ENCODE results near the gene PFKP. TPM values are rescaled to one million over a fixed set of nuclear protein-coding genes. Genes with fewer than 3 reads are reported as not detected.
A peak's percentile ranks its signal among the peaks of the same experiment; 100 is the strongest.

The PFKP gene
- total RNA-seq, 2 donors from 2014 or later = 76.9 to 106 TPM

DNA sequence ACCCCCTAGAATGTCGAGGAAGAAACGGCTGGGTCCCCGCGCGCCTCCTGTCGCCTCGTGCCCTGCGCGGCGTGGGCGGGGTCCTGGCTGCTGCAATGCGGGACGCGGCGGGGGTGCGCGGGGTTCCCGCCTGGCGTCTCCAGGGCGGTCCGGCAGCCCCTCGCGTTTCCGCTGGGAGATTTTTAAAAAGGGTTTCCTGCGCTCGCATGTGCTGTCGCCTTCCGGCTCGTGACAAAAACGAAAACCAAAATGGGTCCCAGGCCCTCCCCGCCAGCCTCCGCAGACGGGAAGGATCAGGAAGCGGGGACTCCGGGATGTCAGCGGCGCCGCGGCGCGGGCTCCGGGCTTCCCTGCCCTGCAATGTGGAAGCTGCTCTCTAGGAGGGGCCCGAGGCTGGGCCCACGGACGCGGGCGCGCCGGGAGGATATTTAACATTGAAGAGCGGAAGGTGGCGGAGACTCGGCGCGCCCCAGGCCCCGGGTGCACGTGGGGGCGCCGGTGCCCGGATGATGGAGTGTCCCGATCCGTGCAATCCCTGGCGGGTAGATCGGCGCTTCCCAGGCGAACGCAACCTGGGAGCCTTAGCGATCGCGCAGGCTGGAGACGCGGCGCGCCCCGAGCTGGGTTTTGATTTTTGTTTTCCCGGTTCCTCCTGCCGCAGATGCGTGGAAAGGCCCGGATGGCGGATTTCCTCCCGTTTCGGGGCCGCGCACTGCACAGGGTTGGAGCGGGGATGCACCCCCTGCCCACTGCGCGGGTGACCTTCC, 1.0 kb downstream of the PFKP start:
- no peaks in the 10 kb centered on the region for H3K9me3 ChIP-seq (ENCODE audit: control insufficient read depth, low read length, poor library complexity, severe bottlenecking)
- peak overlapping the region; percentile 97 for H3K4me3 Mint-ChIP-seq
- H3K36me3 Mint-ChIP-seq (ENCODE audit: low read depth) = peaks cover 2% of the 10 kb centered on the region
- H3K27ac Mint-ChIP-seq = peak overlapping the region; percentile 68
- ATAC-seq = peak; percentile 56
- no peaks in the 10 kb centered on the region for H3K27me3 Mint-ChIP-seq
- DNase-seq = peak; percentile 17 to 46 (median 44)
- H3K4me1 Mint-ChIP-seq = peaks cover 31% of the 10 kb centered on the region

DNA sequence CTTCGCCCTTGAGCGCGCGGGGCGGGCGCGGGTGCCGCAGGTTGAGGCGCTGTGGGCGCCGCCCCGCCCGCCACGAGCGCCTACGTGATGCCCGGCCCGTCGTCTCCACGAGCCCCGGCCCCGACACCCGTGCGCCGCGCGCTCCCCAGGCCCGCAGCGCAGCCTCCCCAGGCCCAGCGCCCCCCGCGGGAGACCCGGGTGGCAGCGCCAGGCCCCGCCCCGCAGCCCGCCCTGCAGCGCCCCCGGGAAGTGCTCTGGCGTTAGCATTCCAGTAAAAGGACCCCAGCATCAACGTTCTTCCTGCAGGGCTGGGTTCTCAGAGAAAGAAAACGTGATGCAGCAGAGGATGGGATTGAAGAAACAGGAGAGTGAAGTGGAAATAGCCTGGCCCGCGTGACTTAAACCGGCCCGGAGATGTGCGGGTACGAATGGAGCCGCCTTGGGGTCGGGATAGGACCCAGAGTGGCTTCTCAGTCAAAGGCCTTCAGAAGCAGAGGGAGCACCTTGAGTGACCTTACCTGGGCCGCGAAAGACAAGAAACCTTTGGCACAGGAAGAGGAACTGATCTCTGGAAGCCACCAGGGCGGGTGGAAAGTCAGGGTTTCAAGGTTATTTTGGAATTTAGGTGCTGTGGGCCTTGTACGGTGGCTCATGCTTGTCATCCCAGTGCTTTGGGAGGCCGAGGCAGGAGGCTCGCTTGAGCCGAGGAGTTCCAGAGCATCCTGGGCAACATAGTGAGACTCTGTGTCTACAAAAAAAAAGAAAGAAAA, 1.8 kb downstream of the PFKP start:
- peak overlapping the region; percentile 97 for H3K4me3 Mint-ChIP-seq
- H3K4me1 Mint-ChIP-seq = peaks cover 38% of the 10 kb centered on the region
- no peaks in the 10 kb centered on the region for H3K9me3 ChIP-seq (ENCODE audit: control insufficient read depth, low read length, poor library complexity, severe bottlenecking)
- H3K36me3 Mint-ChIP-seq (ENCODE audit: low read depth) = peaks cover 2% of the 10 kb centered on the region
- ATAC-seq = peak; percentile 39
- no peak overlapping the region for H3K27ac Mint-ChIP-seq
- H3K27me3 Mint-ChIP-seq = no peaks in the 10 kb centered on the region
- peak in 1 of 3 donors; percentile 22 for DNase-seq

DNA sequence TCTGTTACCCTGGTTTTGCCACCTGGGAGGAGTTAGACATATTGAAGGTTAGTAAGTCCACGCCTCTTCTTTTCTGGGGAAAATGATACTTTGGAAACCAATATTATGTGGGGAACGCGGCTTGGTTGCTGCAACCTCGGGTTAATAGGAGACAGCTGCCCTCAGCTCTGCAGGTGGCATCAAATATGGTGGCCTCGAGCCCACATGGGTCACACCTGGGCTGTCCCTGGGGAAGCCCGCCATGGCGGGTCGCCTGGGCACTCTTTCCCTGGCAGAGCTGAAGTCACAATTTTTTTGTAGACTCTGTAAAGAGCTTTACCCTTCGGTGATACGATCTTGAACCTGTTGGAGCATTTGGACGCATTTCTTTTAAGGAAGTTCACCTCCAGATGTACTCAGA, 2.5 kb downstream of the PFKP start:
- ATAC-seq (no peak), DNase-seq (no peak)
- Mint-ChIP-seq H3K27ac (peak overlapping the region; percentile 60), H3K27me3 (no peaks in the 10 kb centered on the region), H3K4me3 (peak overlapping the region; percentile 97), H3K4me1 (peaks cover 42% of the 10 kb centered on the region), H3K36me3 (ENCODE audit: low read depth) (peaks cover 2% of the 10 kb centered on the region)
- H3K9me3 ChIP-seq (ENCODE audit: control insufficient read depth, low read length, poor library complexity, severe bottlenecking) = no peaks in the 10 kb centered on the region

DNA sequence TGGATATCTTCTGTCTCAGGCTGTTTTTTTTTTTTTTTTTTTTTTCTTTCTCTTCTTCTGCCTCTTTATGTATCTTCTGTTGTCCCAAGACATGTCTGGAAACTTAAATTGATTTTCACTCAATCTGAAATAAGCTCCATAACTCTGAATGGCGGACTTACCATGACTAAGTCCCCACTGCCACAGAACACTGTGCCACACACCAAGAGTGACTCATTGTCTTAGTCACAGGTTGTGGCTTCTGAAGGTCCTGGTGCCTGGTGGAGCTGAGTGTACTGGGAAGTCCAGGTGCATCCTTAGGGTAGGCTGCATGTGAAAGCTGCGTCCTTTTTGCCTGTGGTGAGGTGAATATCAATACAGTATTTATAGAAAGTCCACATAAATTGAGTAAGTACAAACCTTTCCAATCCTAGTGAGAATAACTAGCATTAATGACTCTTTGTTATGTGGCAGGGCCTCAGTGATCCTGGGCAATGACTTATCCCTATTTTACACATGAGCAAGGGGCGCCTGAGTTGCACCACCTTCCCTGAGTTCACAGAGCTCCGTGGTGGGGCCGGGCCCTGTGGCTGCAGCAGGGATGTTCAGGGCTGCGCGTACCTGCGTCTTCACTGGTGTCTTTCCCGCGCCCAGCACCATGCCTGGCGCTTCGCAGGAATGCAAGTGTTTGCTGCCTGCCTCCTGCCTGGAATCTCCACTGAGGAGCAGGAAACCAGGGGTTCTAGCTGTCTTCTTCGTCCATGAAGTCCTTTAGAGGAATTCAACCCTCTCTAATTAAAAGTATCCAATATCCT, 4.3 kb downstream of the PFKP start:
- peak overlapping the region; percentile 50 for H3K4me3 Mint-ChIP-seq
- H3K36me3 Mint-ChIP-seq (ENCODE audit: low read depth) = peaks cover 2% of the 10 kb centered on the region
- peaks cover 47% of the 10 kb centered on the region for H3K4me1 Mint-ChIP-seq
- peak overlapping the region; percentile 54 for H3K27ac Mint-ChIP-seq
- DNase-seq = no peak
- no peaks in the 10 kb centered on the region for H3K27me3 Mint-ChIP-seq
- no peak for ATAC-seq
- no peaks in the 10 kb centered on the region for H3K9me3 ChIP-seq (ENCODE audit: control insufficient read depth, low read length, poor library complexity, severe bottlenecking)

DNA sequence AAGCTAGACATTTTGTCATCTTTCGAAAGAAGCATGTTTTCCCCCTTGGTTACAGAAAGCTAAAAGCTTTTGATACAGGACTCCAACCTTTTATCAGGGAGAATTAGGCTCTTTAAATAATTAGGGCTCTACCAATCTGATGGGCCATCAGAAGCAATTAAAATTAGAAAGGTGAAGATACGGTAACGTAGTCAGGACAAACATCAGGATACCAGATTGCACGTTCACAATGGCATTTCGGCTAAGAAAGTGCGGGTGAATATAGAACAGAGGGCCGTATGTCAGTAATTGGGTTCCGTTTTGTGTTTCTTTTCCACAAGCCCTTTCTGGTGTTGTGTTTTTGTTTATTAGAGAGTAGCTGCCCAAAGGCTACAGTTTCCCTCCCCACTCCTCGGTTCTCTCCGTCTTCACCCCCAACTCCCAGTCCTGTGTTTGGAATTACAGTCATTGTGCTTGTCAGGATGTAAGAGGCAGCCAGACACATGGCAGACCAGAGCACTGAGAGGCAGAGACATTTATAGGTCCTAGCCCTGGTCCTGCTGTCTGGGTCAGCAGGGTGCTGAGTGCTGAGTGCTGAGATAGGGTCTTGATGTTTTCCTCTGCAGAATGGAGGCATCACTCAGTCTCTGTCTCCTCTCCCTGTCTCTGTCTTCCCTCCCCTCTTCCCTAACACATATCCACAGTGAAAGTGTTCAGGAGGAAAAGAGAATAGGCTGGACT, 5.5 kb downstream of the PFKP start:
- peaks cover 50% of the 10 kb centered on the region for H3K4me1 Mint-ChIP-seq
- no peak overlapping the region for H3K4me3 Mint-ChIP-seq
- peaks cover 2% of the 10 kb centered on the region for H3K36me3 Mint-ChIP-seq (ENCODE audit: low read depth)
- H3K27me3 Mint-ChIP-seq = no peaks in the 10 kb centered on the region
- ATAC-seq (no peak), DNase-seq (no peak)
- H3K27ac Mint-ChIP-seq = peak overlapping the region; percentile 29
- H3K9me3 ChIP-seq (ENCODE audit: control insufficient read depth, low read length, poor library complexity, severe bottlenecking) = no peaks in the 10 kb centered on the region

DNA sequence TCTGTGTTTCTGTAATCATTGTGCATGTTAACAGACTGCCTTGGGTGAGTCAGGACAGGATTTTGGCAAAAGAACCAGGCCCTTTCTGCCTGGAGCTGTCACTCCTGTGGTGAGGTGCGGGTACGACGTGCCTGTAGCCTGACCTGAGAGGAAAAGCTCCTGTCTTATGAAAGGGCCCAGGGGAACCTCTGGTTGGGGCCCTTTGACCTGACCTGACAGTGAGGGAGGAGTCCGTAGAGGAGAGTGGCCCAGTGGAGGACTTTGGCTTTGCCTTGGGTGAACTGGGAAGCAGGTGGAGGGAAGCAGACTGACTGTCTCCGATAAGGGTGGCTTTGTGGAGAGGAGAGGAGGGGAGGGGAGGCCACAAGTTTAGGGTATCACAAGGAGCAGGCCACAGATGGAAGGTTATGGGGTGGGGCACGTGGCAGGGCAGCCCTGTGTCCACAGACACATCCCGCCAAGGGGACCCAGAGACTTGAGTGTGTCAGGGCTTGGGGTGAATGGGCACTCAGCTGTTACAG, 6.9 kb downstream of the PFKP start:
- DNase-seq (no peak), ATAC-seq (no peak)
- Mint-ChIP-seq H3K4me3 (peak overlapping the region; percentile 31), H3K27ac (peak overlapping the region; percentile 29), H3K27me3 (no peaks in the 10 kb centered on the region), H3K4me1 (peaks cover 47% of the 10 kb centered on the region), H3K36me3 (ENCODE audit: low read depth) (no peaks in the 10 kb centered on the region)
- no peaks in the 10 kb centered on the region for H3K9me3 ChIP-seq (ENCODE audit: control insufficient read depth, low read length, poor library complexity, severe bottlenecking)

DNA sequence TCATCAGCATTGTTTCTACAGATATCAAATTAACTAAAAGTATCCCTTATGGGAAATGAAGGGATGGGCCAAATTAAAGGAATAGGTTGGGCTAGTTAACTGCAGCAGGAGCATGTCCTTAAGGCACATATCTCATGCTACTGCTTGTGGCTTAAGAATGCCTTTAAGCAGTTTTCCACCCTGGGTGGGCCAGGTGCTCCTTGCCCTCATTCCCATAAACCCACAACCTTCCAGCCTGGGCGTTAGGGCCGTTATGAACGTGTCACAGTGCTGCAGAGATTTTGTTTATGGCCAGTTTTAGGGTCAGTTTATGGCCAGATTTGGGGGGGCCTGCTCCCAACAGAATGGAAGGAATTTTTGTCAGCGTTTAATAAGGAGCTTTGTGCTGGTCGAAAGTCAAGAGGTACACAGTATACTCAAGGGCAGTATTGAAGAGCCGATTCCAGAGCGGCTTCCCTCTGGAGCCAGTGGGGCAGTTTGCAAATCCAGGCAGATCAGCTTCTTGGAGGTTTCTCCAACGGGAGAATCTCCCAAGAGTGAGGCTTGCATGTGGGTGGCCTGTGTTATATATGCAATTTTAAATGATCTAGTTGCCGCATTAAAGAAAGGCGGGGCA, 7.7 kb downstream of the PFKP start:
- no peaks in the 10 kb centered on the region for H3K27me3 Mint-ChIP-seq
- H3K4me3 Mint-ChIP-seq = no peak overlapping the region
- no peaks in the 10 kb centered on the region for H3K9me3 ChIP-seq (ENCODE audit: control insufficient read depth, low read length, poor library complexity, severe bottlenecking)
- ATAC-seq (no peak), DNase-seq (no peak)
- H3K4me1 Mint-ChIP-seq = peaks cover 43% of the 10 kb centered on the region
- peaks cover 2% of the 10 kb centered on the region for H3K36me3 Mint-ChIP-seq (ENCODE audit: low read depth)
- H3K27ac Mint-ChIP-seq = peak overlapping the region; percentile 70

DNA sequence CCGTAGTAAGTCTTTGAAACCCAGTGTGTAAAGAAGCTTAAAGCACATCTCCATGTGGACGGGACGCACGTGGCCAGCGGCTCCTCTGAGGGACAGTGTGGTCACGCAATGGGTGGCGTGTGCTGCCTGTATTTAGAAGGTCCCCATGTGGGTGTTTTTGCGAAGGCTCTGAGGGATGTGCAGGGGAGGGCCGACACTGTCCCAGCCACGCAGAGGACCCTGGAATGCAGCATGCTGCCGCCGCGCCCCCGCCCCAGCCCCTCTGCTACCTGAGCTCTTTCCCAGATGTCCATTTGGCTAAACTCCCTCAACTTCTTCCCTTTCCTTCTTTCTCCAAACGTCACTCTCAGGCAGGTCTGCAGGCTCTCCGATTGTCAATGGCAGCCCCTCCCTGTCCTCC, 8.8 kb downstream of the PFKP start:
- Mint-ChIP-seq H3K27ac (no peak overlapping the region), H3K36me3 (ENCODE audit: low read depth) (peaks cover 5% of the 10 kb centered on the region), H3K4me3 (no peak overlapping the region), H3K27me3 (no peaks in the 10 kb centered on the region), H3K4me1 (peaks cover 43% of the 10 kb centered on the region)
- H3K9me3 ChIP-seq (ENCODE audit: control insufficient read depth, low read length, poor library complexity, severe bottlenecking) = no peaks in the 10 kb centered on the region
- ATAC-seq (no peak), DNase-seq (no peak)

DNA sequence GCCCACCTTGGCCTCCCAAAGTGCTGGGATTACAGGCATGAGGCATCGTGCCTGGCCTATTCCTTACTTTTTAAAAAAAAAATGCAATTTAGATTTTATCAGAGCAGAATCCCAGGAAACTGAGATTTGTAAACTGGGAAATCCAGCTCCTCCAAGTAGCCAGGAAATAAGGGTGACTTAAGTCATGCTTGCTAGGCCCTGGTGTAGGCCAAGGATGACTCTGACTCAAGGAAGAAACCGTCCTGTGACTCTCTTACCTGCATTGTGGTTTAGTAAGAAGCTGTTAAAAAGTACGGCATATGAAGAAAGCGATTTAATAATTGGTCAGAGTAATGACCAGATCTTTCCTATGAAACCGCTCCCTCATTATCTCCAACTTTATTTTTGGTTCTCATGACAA, 10.2 kb downstream of the PFKP start:
- no peak overlapping the region for H3K4me3 Mint-ChIP-seq

DNA sequence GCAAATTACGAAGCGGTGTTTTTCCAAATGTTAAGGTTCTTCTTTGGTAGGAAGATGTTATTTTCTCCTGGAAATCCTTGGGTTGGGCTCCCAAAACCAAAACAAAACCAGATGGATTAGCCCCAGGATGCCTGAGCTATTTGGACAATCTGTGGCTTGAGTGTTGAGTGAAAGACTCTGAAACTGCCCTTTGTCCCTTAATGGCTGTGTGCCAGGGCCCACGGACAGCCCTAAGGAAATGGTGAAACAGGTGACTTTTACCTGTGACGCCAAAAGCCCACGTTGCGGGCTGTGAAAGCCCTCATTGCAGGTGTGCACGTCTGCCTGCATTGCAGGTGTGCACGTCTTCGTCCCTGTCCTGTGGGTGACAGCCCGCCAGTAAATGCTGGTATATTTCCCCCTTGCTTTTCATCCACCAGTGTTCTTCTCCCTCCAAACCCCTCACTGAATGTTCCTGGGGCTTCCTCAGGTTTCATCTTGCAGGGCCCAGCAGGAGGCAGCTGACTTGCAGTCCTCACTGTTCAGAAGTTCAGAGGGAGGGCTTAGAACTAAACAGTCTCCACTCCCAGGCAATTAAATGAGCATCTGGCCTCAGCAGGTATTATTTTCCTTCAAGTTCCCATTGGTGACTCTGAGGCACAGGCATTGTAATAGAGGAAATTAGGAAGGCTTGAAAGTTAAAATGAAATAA, 10.7 kb downstream of the PFKP start:
- peaks cover 27% of the 10 kb centered on the region for H3K4me1 Mint-ChIP-seq
- no peaks in the 10 kb centered on the region for H3K27me3 Mint-ChIP-seq
- H3K4me3 Mint-ChIP-seq = no peak overlapping the region
- H3K9me3 ChIP-seq (ENCODE audit: control insufficient read depth, low read length, poor library complexity, severe bottlenecking) = no peaks in the 10 kb centered on the region
- no peak for ATAC-seq
- H3K27ac Mint-ChIP-seq = no peak overlapping the region
- DNase-seq = no peak
- peaks cover 5% of the 10 kb centered on the region for H3K36me3 Mint-ChIP-seq (ENCODE audit: low read depth)

More for the DNA sequence above, 10.2 kb downstream of the PFKP start:
- no peaks in the 10 kb centered on the region for H3K9me3 ChIP-seq (ENCODE audit: control insufficient read depth, low read length, poor library complexity, severe bottlenecking)
- no peak for DNase-seq
- peaks cover 5% of the 10 kb centered on the region for H3K36me3 Mint-ChIP-seq (ENCODE audit: low read depth)
- ATAC-seq = no peak
- H3K27ac Mint-ChIP-seq = no peak overlapping the region
- peaks cover 32% of the 10 kb centered on the region for H3K4me1 Mint-ChIP-seq
- no peaks in the 10 kb centered on the region for H3K27me3 Mint-ChIP-seq

DNA sequence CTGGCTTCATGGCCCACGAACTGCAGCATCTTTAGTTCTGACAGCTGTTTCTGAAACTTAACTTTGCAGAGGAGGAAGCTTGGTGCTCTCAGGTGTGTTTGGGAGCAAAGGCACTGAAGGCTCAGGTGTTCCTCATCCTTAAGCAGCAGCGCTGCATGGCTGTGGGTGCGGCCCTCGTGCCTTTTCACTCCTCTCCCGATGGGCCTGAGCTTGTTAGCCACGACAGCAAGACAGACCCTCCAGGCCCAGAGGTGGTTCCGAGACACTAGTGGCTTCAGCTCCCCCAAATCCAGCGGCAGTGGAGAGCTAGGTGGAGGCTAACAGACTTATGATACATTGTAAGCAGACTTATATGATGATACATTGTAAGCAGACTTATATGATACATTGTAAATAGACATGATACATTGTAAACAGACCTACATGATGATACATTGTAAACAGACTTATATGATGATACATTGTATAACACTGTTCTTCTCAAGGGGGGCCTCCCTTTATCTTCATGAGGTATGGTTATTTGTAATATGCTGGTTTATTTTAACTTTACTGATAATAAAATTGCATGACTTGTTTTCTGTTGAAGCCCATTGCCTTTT, 14.1 kb downstream of the PFKP start:
- DNase-seq = no peak
- H3K36me3 Mint-ChIP-seq (ENCODE audit: low read depth) = peaks cover 10% of the 10 kb centered on the region
- peaks cover 20% of the 10 kb centered on the region for H3K4me1 Mint-ChIP-seq
- no peak overlapping the region for H3K27ac Mint-ChIP-seq
- H3K9me3 ChIP-seq (ENCODE audit: control insufficient read depth, low read length, poor library complexity, severe bottlenecking) = no peaks in the 10 kb centered on the region
- H3K4me3 Mint-ChIP-seq = no peak overlapping the region
- no peaks in the 10 kb centered on the region for H3K27me3 Mint-ChIP-seq
- ATAC-seq = no peak
